ENCODE measurements around the gene INPP4A. TPM values are rescaled to one million over a fixed set of nuclear protein-coding genes. Genes with fewer than 3 reads are reported as not detected.

Gene INPP4A
- total and polyA plus RNA-seq, 2 of the 13 experiments (the other 11 are each of a cell fraction or from before 2014, with no cell fraction given), result 10.1 to 10.9 TPM

DNA sequence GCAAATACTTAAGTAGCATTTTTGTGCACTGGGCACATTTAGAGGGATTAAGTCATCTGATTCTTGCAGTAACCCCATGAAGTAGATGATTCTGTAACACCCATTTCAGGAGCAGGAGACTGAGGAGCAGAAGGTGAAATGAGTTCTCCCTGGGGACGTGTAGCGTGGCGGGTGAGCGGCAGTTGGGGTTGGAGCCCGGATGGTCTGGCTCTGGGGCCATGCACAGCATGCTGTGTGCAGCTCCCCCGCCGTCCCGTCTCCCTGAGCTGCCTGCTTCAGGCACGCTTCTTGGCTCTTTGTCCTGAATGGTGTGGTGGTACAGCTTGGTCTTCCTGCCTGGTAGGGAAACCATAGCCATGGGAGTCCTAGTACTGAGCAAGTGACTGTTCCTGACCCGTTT, 32.4 kb downstream of the INPP4A start:
- DNase-seq (ENCODE audit: low spot score), result no peak
- 92% methylated on average over 9 of the region's 10 CpGs for WGBS (ENCODE audit: low lambda C conversion rate)
- CTCF ChIA-PET (ENCODE audit: low intra/inter-chr PET ratio, low total read pairs), result no interaction called here
- Histone ChIP-seq H3K9ac (ENCODE audit: insufficient read depth, low read depth, low read length) (no peak overlapping the region), H4K20me1 (ENCODE audit: insufficient read depth, low read length) (no peaks in the 10 kb centered on the region), H3K79me2 (ENCODE audit: insufficient read depth, low read length) (no peaks in the 10 kb centered on the region), H3K4me3 (replicated peaks in 1 of 3; ENCODE audit: insufficient read depth in 1 of 3, low read depth in 2 of 3, low read length in 3 of 3) (no peak overlapping the region), H3K4me2 (ENCODE audit: low read depth, low read length) (no peak overlapping the region), H3K27ac (ENCODE audit: extremely low read length, insufficient read depth, low read length) (no peak overlapping the region), H3K9me3 (ENCODE audit: low read length) (no peaks in the 10 kb centered on the region), H3K36me3 (replicated peaks in 1 of 2; ENCODE audit: control insufficient read depth in 1 of 2, insufficient read depth in 2 of 2, low read length in 2 of 2) (no peaks in the 10 kb centered on the region; a peak in 1 of 5 replicates), H3K4me1 (ENCODE audit: insufficient read depth, low read length) (peaks cover 2% of the 10 kb centered on the region; the same call in 1 of the 2 replicates), H2AFZ (ENCODE audit: low read length) (no peak overlapping the region), H3K27me3 (ENCODE audit: control insufficient read depth in 1 of 2, insufficient read depth in 2 of 2, low read length in 2 of 2) (no peaks in the 10 kb centered on the region)
- POLR2A ChIA-PET, result no interaction called here
- in situ Hi-C loops (cut with HindIII; ENCODE audit: extremely low pct_ligation_motif_present, low pct_unique_long_range_greater_than_20kb) (no loop called here), intact Hi-C loops (cut with micrococcal nuclease; ENCODE audit: unreplicated experiment) (no loop called here)
- BruUV-seq (replicated peaks), result no TSS peak
- ATAC-seq, result no peak
- no peak for FAIRE-seq
- TF ChIP-seq ZNF337 (CRISPR knock-in tag; IDR thresholded peaks at IDR 0.05; ENCODE audit: borderline replicate concordance, low read depth) (no peak), TOPORS (CRISPR knock-in tag; IDR thresholded peaks at IDR 0.05) (no peak), ZNF616 (CRISPR knock-in tag; IDR thresholded peaks at IDR 0.05; ENCODE audit: low read depth) (no peak), ZNF724P (CRISPR knock-in tag; IDR thresholded peaks at IDR 0.05; ENCODE audit: borderline replicate concordance) (no peak), CEBPB (IDR thresholded peaks at IDR 0.05; ENCODE audit: borderline replicate concordance, low read depth, low read length) (no peak), PHB2 (IDR thresholded peaks at IDR 0.05; ENCODE audit: partially characterized antibody) (no peak), U2AF2 (IDR thresholded peaks at IDR 0.05; ENCODE audit: low read depth, low read length) (no peak), ZNF782 (CRISPR knock-in tag; IDR thresholded peaks at IDR 0.05; ENCODE audit: borderline replicate concordance) (no peak), ZNF441 (CRISPR knock-in tag; IDR thresholded peaks at IDR 0.05; ENCODE audit: borderline replicate concordance) (no peak)
- TF ChIP-seq, protein P1, sequence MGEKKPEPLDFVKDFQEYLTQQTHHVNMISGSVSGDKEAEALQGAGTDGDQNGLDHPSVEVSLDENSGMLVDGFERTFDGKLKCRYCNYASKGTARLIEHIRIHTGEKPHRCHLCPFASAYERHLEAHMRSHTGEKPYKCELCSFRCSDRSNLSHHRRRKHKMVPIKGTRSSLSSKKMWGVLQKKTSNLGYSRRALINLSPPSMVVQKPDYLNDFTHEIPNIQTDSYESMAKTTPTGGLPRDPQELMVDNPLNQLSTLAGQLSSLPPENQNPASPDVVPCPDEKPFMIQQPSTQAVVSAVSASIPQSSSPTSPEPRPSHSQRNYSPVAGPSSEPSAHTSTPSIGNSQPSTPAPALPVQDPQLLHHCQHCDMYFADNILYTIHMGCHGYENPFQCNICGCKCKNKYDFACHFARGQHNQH (CRISPR knock-in tag; IDR thresholded peaks at IDR 0.05), result no peak
- TF ChIP-seq, protein P2, sequence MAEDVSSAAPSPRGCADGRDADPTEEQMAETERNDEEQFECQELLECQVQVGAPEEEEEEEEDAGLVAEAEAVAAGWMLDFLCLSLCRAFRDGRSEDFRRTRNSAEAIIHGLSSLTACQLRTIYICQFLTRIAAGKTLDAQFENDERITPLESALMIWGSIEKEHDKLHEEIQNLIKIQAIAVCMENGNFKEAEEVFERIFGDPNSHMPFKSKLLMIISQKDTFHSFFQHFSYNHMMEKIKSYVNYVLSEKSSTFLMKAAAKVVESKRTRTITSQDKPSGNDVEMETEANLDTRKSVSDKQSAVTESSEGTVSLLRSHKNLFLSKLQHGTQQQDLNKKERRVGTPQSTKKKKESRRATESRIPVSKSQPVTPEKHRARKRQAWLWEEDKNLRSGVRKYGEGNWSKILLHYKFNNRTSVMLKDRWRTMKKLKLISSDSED (CRISPR knock-in tag; IDR thresholded peaks at IDR 0.05), result no peak
- TF ChIP-seq, protein P3, sequence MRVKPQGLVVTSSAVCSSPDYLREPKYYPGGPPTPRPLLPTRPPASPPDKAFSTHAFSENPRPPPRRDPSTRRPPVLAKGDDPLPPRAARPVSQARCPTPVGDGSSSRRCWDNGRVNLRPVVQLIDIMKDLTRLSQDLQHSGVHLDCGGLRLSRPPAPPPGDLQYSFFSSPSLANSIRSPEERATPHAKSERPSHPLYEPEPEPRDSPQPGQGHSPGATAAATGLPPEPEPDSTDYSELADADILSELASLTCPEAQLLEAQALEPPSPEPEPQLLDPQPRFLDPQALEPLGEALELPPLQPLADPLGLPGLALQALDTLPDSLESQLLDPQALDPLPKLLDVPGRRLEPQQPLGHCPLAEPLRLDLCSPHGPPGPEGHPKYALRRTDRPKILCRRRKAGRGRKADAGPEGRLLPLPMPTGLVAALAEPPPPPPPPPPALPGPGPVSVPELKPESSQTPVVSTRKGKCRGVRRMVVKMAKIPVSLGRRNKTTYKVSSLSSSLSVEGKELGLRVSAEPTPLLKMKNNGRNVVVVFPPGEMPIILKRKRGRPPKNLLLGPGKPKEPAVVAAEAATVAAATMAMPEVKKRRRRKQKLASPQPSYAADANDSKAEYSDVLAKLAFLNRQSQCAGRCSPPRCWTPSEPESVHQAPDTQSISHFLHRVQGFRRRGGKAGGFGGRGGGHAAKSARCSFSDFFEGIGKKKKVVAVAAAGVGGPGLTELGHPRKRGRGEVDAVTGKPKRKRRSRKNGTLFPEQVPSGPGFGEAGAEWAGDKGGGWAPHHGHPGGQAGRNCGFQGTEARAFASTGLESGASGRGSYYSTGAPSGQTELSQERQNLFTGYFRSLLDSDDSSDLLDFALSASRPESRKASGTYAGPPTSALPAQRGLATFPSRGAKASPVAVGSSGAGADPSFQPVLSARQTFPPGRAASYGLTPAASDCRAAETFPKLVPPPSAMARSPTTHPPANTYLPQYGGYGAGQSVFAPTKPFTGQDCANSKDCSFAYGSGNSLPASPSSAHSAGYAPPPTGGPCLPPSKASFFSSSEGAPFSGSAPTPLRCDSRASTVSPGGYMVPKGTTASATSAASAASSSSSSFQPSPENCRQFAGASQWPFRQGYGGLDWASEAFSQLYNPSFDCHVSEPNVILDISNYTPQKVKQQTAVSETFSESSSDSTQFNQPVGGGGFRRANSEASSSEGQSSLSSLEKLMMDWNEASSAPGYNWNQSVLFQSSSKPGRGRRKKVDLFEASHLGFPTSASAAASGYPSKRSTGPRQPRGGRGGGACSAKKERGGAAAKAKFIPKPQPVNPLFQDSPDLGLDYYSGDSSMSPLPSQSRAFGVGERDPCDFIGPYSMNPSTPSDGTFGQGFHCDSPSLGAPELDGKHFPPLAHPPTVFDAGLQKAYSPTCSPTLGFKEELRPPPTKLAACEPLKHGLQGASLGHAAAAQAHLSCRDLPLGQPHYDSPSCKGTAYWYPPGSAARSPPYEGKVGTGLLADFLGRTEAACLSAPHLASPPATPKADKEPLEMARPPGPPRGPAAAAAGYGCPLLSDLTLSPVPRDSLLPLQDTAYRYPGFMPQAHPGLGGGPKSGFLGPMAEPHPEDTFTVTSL (CRISPR knock-in tag; IDR thresholded peaks at IDR 0.05; ENCODE audit: borderline replicate concordance), result no peak
- TF ChIP-seq, protein P4, sequence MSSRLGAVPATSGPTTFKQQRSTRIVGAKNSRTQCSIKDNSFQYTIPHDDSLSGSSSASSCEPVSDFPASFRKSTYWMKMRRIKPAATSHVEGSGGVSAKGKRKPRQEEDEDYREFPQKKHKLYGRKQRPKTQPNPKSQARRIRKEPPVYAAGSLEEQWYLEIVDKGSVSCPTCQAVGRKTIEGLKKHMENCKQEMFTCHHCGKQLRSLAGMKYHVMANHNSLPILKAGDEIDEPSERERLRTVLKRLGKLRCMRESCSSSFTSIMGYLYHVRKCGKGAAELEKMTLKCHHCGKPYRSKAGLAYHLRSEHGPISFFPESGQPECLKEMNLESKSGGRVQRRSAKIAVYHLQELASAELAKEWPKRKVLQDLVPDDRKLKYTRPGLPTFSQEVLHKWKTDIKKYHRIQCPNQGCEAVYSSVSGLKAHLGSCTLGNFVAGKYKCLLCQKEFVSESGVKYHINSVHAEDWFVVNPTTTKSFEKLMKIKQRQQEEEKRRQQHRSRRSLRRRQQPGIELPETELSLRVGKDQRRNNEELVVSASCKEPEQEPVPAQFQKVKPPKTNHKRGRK (CRISPR knock-in tag; IDR thresholded peaks at IDR 0.05), result no peak
